GM19351 (cell line): ENCODE results near the gene JARID2.
"Not testable (repeated sequence)": the region's sequence is repeated elsewhere in the genome, so short reads cannot be mapped to it uniquely, and the experiment has no call there.

Source experiments
- ATAC-seq: cut with Tn5 transposase; IDR thresholded peaks from one replicate; pipeline ENCODE4 v1.9.1; 2021; ENCODE audit warnings: mild to moderate bottlenecking, moderate library complexity; ENCODE audit not compliant: unreplicated experiment

Gene JARID2

GRCh38 chr6:15411766-15412165, 165.9 kb downstream of the JARID2 start:
- no peak for ATAC-seq

GRCh38 chr6:15412767-15413166, 166.9 kb downstream of the JARID2 start:
- ATAC-seq, result no peak

DNA sequence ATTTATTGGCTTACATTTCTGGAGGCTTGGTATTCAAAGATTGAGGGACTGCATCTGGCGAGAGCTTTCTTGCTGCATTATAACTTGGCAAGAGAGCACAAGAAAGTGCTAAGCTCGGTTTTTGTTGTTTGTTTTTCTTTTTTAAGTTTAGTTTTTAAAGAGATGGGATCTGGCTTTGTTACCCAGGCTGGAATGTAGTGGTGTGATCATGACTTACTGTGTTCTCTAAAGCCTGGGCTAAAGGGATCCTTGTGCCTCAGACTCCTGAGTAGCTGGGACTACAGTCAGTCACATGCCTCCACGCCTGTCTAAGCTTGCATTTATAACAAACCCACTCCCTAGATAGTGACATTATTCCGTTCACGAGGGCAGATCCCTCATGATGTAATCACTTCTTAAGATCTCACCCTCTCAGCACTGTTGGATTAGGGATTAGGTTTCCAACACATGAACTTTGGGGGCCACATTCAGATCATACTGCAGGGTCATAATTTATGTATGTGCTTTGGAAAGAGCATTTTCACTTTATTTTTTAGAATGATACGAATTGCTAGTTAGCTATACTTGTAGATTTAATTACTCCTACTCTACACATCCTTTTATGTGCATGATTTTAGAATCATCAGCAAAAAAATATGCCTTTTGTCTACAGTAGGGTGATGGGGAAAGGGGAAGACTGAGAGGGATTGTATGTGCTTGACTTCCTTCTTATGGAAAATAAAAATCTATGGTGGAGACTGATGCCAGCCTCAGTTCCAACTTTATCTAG, 167.8 kb downstream of the JARID2 start:
- ATAC-seq, result no peak

- no peak for ATAC-seq
Observed at GRCh38 chr6:15414235-15414612, 168.4 kb downstream of the JARID2 start.

GRCh38 chr6:15415622-15416021, 169.8 kb downstream of the JARID2 start:
- ATAC-seq, result not testable (repeated sequence)

GRCh38 chr6:15416932-15417509, 171.2 kb downstream of the JARID2 start:
- no peak for ATAC-seq

DNA sequence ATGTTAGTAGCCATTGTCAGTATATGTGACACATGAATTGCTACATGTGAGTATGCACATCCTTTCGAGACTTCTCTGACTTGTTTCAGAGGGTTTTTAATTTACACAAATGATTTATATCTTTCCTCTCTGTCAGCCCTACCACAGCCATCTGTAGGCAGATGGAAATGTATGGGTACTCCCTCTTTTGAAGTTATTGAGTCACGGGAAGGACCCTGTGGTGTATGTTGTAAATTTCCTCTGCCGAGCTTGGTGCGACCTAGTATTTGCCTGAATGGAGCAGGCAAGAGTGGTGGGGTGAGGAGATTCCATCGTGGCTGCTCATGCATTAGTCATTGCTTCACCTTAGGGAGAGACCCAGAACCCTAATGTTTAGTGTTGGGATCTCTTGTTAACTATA, 171.9 kb downstream of the JARID2 start:
- ATAC-seq, result no peak

DNA sequence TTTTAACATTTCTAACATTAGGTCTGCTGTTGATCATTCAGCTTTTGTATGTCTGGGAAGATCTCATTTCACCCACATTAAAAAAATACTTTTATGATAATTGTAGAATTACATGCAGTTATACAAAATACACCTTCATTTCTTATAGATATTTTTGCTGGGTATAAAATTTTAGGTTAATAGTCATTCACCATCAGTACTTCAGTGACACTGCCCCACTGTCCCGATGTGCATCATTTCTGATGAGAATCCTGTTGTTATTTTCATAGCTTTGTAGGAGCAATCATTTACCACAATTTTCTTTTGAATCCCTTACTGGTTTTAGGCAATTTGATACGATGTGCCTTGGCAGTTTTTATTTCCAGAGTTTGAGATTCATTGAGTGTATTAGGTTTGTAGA, 173.6 kb downstream of the JARID2 start:
- ATAC-seq, result no peak

- peak; percentile 74 for ATAC-seq
Observed at GRCh38 chr6:15420959-15421438, 175.1 kb downstream of the JARID2 start.

- ATAC-seq, result peak; percentile 68
Observed at GRCh38 chr6:15421945-15422733, 176.3 kb downstream of the JARID2 start.

GRCh38 chr6:15423286-15423993, 177.6 kb downstream of the JARID2 start:
- ATAC-seq, result no peak

GRCh38 chr6:15425947-15426346, 180.1 kb downstream of the JARID2 start:
- ATAC-seq, result no peak

DNA sequence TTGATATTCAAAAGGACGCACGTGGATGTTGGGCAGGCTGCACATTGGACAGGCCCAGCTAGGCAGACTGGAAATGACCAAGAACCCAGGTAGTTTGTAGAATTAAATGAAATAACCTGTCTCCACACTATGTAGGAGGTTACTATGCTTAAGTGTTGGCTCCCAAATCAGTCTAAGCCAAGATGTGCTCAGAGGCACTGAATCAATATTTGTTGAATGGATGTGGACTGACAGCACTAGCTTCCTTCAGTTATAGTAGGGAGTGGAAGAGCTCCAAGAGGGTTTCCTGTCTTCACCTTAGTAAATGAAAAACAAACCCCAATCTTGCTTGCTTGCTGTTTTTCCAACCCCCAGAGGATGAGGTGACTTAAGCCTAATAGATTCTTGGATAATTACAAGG, 180.5 kb downstream of the JARID2 start:
- no peak for ATAC-seq

GRCh38 chr6:15426901-15427300, 181.0 kb downstream of the JARID2 start:
- no peak for ATAC-seq

- no peak for ATAC-seq
Observed at GRCh38 chr6:15427331-15428070, 181.6 kb downstream of the JARID2 start.

GRCh38 chr6:15429141-15430110, 183.6 kb downstream of the JARID2 start:
- ATAC-seq, result no peak

DNA sequence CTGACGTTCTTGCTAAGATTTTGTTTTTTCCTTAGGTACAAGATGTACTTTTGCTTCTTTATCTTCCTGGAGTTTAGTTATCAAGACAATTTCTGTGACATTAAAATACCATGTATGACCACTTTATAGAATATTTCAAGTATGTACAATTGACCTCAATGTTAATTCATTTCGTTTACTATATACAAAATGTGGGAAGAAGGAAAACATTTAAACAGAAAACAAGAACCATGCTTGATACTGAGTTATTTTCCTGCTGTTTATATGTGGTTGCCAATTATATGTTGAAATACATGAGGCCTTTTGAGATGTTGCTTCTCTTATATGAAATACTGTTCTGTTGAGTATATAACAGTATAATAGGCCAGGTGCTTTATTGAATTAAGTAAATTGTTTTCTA, 184.3 kb downstream of the JARID2 start:
- ATAC-seq, result no peak

DNA sequence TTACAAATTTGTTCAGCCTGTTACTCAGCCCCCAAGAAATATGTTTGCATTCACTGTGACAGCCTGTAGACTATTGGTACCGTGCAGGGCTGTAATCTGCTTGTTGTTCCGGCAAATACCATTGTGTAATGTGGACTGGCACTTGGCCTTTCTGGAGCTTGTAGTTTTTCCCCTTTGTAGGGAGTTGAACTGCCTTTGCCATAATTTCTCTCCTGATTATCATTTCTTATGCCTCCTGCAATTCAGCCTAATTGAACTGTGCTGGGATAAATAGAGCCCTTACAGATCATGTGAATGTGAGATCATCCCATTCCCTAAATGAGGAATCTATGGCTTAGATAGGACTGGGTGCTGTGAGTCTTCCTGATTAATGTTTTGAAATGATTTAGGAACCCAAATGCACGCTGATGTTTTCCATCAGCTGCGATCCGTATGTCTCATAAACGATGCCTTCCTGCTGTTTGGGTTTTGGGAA, 185.1 kb downstream of the JARID2 start:
- no peak for ATAC-seq
